ENCODE data around the gene UNC5A.

DNA sequence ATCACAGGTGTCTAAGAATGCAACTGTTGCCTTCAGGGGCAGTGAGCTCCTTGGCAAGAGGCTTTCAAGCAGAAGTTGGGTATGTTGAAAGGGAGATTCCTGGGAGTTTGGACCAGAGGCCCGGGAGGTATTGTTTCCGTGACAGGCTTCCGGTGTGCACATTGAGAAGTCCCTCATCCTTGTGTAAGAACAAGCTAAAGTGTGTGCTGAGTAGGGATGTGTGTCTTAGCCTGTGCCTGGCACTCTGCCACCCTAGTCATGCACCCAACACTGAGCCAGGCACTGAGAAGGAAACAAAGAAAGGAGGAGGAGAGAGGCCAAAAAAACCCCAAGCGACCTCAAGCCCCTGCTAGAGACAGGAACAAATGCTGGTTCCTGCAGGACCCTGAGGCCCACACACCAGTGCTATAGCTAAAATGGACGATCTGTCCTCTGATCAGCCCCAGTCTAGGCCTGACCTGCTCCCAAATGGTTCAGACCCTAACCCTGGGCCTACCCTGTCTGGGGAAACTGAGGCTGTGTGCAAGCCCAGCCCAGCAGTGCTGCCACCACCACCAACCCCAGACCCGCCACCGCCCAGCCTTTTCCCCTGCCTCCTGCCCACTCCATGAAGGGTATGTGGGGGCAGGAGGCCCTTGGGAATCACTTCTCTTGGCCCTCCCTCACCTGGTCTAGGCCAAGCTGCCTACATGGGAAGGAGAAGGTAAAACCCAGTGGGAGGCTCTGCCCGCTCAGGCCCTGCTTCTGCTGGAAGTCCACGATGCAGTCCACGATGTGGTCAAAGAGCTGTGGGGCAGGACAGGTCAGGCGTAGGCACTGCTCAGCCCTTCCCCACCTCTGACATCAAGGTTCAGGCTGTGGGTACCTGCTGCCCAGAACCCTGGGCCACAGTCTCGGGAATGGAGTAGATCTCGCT is 76.2 kb downstream of the UNC5A start:
- TF ChIP-seq EZH2 (IDR thresholded peaks at IDR 0.05; ENCODE audit: low read depth) = no peak
- TF ChIP-seq, protein P1, sequence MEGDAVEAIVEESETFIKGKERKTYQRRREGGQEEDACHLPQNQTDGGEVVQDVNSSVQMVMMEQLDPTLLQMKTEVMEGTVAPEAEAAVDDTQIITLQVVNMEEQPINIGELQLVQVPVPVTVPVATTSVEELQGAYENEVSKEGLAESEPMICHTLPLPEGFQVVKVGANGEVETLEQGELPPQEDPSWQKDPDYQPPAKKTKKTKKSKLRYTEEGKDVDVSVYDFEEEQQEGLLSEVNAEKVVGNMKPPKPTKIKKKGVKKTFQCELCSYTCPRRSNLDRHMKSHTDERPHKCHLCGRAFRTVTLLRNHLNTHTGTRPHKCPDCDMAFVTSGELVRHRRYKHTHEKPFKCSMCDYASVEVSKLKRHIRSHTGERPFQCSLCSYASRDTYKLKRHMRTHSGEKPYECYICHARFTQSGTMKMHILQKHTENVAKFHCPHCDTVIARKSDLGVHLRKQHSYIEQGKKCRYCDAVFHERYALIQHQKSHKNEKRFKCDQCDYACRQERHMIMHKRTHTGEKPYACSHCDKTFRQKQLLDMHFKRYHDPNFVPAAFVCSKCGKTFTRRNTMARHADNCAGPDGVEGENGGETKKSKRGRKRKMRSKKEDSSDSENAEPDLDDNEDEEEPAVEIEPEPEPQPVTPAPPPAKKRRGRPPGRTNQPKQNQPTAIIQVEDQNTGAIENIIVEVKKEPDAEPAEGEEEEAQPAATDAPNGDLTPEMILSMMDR (conservative IDR thresholded peaks at IDR 0.05) = no peak

Measured in PC-9 (cell line).